ENCODE measurements around the gene BCAS3.
"Not testable (repeated sequence)": the region's sequence is repeated elsewhere in the genome, so short reads cannot be mapped to it uniquely, and the experiment has no call there.

DNA sequence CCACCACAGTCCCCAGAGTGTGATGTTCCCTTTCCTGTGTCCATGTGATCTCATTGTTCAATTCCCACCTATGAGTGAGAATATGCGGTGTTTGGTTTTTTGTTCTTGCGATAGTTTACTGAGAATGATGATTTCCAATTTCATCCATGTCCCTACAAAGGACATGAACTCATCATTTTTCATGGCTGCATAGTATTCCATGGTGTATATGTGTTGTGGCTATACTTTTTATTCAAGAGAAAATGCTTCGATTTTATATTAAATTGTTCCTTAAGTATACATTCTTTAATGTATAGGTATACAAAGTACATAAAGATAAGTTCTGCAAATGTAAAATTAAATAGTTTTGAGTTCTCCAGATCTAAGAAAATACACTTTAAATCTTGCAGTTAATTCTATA lies 328.3 kb downstream of the BCAS3 start:
- TF ChIP-seq, protein P1, sequence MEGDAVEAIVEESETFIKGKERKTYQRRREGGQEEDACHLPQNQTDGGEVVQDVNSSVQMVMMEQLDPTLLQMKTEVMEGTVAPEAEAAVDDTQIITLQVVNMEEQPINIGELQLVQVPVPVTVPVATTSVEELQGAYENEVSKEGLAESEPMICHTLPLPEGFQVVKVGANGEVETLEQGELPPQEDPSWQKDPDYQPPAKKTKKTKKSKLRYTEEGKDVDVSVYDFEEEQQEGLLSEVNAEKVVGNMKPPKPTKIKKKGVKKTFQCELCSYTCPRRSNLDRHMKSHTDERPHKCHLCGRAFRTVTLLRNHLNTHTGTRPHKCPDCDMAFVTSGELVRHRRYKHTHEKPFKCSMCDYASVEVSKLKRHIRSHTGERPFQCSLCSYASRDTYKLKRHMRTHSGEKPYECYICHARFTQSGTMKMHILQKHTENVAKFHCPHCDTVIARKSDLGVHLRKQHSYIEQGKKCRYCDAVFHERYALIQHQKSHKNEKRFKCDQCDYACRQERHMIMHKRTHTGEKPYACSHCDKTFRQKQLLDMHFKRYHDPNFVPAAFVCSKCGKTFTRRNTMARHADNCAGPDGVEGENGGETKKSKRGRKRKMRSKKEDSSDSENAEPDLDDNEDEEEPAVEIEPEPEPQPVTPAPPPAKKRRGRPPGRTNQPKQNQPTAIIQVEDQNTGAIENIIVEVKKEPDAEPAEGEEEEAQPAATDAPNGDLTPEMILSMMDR (IDR thresholded peaks at IDR 0.05; ENCODE audit: poor library complexity, severe bottlenecking), result not testable (repeated sequence)
- TF ChIP-seq EP300 (conservative IDR thresholded peaks at IDR 0.05; ENCODE audit: poor library complexity, severe bottlenecking); RAD21 (conservative IDR thresholded peaks at IDR 0.05); MXI1 (conservative IDR thresholded peaks at IDR 0.05; ENCODE audit: poor library complexity, severe bottlenecking); EZH2 (IDR thresholded peaks at IDR 0.05; ENCODE audit: borderline replicate concordance, insufficient read depth, low read length, poor library complexity, severe bottlenecking); POLR2AphosphoS5 (IDR thresholded peaks at IDR 0.05): not testable (repeated sequence)
- TF ChIP-seq, protein P2, sequence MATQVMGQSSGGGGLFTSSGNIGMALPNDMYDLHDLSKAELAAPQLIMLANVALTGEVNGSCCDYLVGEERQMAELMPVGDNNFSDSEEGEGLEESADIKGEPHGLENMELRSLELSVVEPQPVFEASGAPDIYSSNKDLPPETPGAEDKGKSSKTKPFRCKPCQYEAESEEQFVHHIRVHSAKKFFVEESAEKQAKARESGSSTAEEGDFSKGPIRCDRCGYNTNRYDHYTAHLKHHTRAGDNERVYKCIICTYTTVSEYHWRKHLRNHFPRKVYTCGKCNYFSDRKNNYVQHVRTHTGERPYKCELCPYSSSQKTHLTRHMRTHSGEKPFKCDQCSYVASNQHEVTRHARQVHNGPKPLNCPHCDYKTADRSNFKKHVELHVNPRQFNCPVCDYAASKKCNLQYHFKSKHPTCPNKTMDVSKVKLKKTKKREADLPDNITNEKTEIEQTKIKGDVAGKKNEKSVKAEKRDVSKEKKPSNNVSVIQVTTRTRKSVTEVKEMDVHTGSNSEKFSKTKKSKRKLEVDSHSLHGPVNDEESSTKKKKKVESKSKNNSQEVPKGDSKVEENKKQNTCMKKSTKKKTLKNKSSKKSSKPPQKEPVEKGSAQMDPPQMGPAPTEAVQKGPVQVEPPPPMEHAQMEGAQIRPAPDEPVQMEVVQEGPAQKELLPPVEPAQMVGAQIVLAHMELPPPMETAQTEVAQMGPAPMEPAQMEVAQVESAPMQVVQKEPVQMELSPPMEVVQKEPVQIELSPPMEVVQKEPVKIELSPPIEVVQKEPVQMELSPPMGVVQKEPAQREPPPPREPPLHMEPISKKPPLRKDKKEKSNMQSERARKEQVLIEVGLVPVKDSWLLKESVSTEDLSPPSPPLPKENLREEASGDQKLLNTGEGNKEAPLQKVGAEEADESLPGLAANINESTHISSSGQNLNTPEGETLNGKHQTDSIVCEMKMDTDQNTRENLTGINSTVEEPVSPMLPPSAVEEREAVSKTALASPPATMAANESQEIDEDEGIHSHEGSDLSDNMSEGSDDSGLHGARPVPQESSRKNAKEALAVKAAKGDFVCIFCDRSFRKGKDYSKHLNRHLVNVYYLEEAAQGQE (IDR thresholded peaks at IDR 0.05; ENCODE audit: borderline replicate concordance), result not testable (repeated sequence)
